HG02885 (cell line): ENCODE data around the gene CD72.
A peak's percentile ranks its signal among the peaks of the same experiment; 100 is the strongest.

Experiments used
- ATAC-seq: cut with Tn5 transposase; IDR thresholded peaks from one replicate; pipeline ENCODE4 v1.9.1; 2021; ENCODE audit warnings: mild to moderate bottlenecking; ENCODE audit not compliant: unreplicated experiment, poor library complexity

The CD72 gene

GRCh38 chr9:35618325-35618727, at the start of gene CD72:
CD72 (minus strand) TSS chr9:35618413; CDS start chr9:35618303, 110 bp downstream.
- no peak for ATAC-seq

GRCh38 chr9:35667939-35668338, 49.7 kb upstream of the CD72 start:
- ATAC-seq, result no peak

GRCh38 chr9:35666549-35666948, 48.3 kb upstream of the CD72 start:
- ATAC-seq, result no peak

GRCh38 chr9:35666045-35666444, 47.8 kb upstream of the CD72 start:
- no peak for ATAC-seq

GRCh38 chr9:35665471-35665818, 47.2 kb upstream of the CD72 start:
- ATAC-seq, result no peak

- ATAC-seq, result peak; percentile 80
Observed at GRCh38 chr9:35664531-35665470, 46.6 kb upstream of the CD72 start, which contains the start of gene ARHGEF39. ARHGEF39 (minus strand) TSS chr9:35665195; CDS start chr9:35665169, 26 bp downstream.

- ATAC-seq, result no peak
Observed at GRCh38 chr9:35662437-35662836, 44.2 kb upstream of the CD72 start.

- no peak for ATAC-seq
Observed at GRCh38 chr9:35661756-35662350, 43.6 kb upstream of the CD72 start.

- ATAC-seq, result no peak
Observed at GRCh38 chr9:35660966-35661415, 42.8 kb upstream of the CD72 start.

GRCh38 chr9:35659340-35659739, 41.1 kb upstream of the CD72 start:
- no peak for ATAC-seq

- no peak for ATAC-seq
Observed at GRCh38 chr9:35658968-35659220, 40.7 kb upstream of the CD72 start.

GRCh38 chr9:35658137-35658967, 40.1 kb upstream of the CD72 start, which contains the start of gene CCDC107:
CCDC107 (plus strand) TSS chr9:35658292; CDS start chr9:35658380, 88 bp downstream.
- peak; percentile 72 for ATAC-seq

GRCh38 chr9:35657546-35658136, 39.4 kb upstream of the CD72 start, which contains the start of gene RMRP:
RMRP (minus strand) TSS chr9:35658019.
- ATAC-seq, result peak; percentile 88

- no peak for ATAC-seq
Observed at GRCh38 chr9:35656831-35657545, 38.8 kb upstream of the CD72 start.

GRCh38 chr9:35656348-35656747, 38.1 kb upstream of the CD72 start:
- ATAC-seq, result no peak

- no peak for ATAC-seq
Observed at GRCh38 chr9:35653611-35654010, 35.4 kb upstream of the CD72 start.

GRCh38 chr9:35652829-35653209, 34.6 kb upstream of the CD72 start:
- no peak for ATAC-seq

- no peak for ATAC-seq
Observed at GRCh38 chr9:35651956-35652828, 34.0 kb upstream of the CD72 start.
